Mesothelial cell of epicardium (in vitro differentiated cells): ENCODE results near the gene LRPPRC. TPM values are rescaled to one million over a fixed set of nuclear protein-coding genes. Genes with fewer than 3 reads are reported as not detected.

Experiments
- DNase-seq, 2 experiments: peaks; one replicate each; pipeline ENCODE4 v3.0.0; 2021; ENCODE audit warnings: low spot score in 2 of 2; ENCODE audit not compliant: unreplicated experiment in 2 of 2
- H3K27ac Mint-ChIP-seq: 2 replicates; pipeline ENCODE4 v1.8.0; 2021; ENCODE audit warnings: mixed read lengths
- H3K27me3 Mint-ChIP-seq: 2 replicates; pipeline ENCODE4 v1.8.0; 2021; ENCODE audit warnings: low read depth, mixed read lengths
- H3K36me3 Mint-ChIP-seq: 2 replicates; pipeline ENCODE4 v1.8.0; 2021; ENCODE audit warnings: mixed read lengths
- H3K4me1 Mint-ChIP-seq: 2 replicates; pipeline ENCODE4 v1.8.0; 2021; ENCODE audit warnings: mixed read lengths
- H3K4me3 Mint-ChIP-seq: 2 replicates; pipeline ENCODE4 v1.8.0; 2021; ENCODE audit warnings: mild to moderate bottlenecking, moderate library complexity, mixed read lengths
- H3K9me3 Mint-ChIP-seq: 2 replicates; pipeline ENCODE4 v1.8.0; 2021; ENCODE audit warnings: mixed read lengths
- CTCF ChIP-seq: fragments of 200-600 bp; sonication (generic); IDR thresholded peaks from one replicate; pipeline ENCODE4 v1.5.0; 2021; ENCODE audit warnings: antibody characterized with exemption; ENCODE audit not compliant: unreplicated experiment
- total RNA-seq: library from RNA; stranded (reverse); gene quantifications from 3 replicates; pipeline ENCODE4 v1.2.1, GENCODE V29; 2021

The LRPPRC gene
- total RNA-seq, 1 donor from 2014 or later = 99.9 TPM

DNA sequence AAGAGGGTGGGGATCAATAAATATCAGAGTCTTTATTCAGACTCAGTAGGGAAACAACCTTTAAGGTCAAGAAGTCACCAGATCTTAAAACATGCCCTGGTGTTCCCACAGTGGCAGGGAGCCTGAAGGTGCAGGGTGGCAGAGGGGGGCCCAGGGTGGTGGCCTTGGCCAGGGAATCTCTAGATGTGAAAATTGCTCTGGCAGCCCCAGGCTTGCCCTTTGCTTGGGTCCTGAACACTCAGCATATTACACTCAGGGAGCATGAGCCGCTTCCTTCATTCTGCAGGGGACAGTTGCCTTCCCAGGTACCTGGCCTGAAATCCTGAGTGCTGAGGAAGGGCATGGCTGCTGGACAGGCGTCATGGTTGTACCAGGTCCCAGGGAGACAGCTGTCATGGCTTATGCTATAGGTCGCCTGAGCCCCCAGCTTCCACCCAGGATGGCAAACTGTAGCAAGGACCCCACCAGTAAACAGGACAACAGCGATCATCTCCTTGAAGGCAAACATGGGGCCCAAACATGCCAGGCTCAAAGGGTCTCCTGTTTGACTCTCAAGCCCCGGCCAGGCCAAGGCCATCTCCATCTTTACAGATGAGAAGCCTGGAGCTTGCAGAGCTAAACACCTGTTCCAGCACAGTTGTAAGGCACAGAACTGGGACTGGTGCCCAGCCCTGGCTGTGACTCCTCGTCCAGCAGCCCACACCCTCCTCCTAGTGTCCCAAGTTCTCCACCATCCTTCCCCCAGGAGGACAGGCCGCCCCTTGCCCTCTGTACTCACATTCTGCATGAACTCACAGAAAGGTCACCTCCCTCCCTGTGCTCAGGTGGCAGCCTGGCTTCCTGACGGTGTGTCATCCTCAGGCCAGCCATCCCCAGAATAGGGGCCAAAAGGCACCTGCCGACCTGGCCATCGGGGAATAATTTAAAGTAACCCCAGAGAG lies 142.4 kb downstream of the LRPPRC start:
- Mint-ChIP-seq H3K4me1 (no peaks in the 10 kb centered on the region), H3K27me3 (peaks cover 45% of the 10 kb centered on the region), H3K36me3 (no peaks in the 10 kb centered on the region), H3K4me3 (no peak overlapping the region), H3K27ac (no peak overlapping the region), H3K9me3 (no peaks in the 10 kb centered on the region)
- DNase-seq = peak in 1 of 2 experiments; percentile 31
- no peak for TF ChIP-seq CTCF

GRCh38 chr2:43852196-43852730 lies 143.5 kb downstream of the LRPPRC start:
- Mint-ChIP-seq H3K4me1 (no peaks in the 10 kb centered on the region), H3K4me3 (no peak overlapping the region), H3K27me3 (peaks cover 33% of the 10 kb centered on the region), H3K9me3 (no peaks in the 10 kb centered on the region), H3K36me3 (no peaks in the 10 kb centered on the region), H3K27ac (no peak overlapping the region)
- DNase-seq = peak in 1 of 2 experiments; percentile 22
- no peak for TF ChIP-seq CTCF

- no peak overlapping the region for H3K27ac Mint-ChIP-seq
- peaks cover 29% of the 10 kb centered on the region for H3K27me3 Mint-ChIP-seq
- TF ChIP-seq CTCF = no peak
- H3K36me3 Mint-ChIP-seq = no peaks in the 10 kb centered on the region
- DNase-seq = peak in 1 of 2 experiments; percentile 29
- no peak overlapping the region for H3K4me3 Mint-ChIP-seq
- H3K4me1 Mint-ChIP-seq = no peaks in the 10 kb centered on the region
- no peaks in the 10 kb centered on the region for H3K9me3 Mint-ChIP-seq
Measured at GRCh38 chr2:43851011-43851980, 144.5 kb downstream of the LRPPRC start.

DNA sequence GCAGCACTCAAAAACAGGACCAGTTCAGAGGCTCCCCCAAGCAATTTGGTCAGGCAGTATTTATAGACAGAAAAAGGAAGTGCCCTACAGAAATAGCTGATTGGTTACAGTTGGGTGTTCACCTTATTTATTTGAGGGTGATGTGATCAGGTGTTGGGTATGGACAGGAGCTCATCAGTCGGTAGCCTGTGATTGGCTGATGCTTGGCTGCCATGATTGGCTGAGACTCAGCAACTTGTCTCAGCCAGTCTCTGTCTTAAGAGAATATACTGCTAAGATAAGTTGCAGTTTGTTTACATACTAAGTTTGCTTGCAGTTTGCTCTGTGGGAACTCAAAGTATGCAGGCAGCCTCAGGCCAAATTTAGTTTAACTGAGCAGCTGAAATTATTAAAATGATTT lies 147.6 kb downstream of the LRPPRC start:
- no peak for DNase-seq
- Mint-ChIP-seq H3K27me3 (peaks cover 8% of the 10 kb centered on the region), H3K36me3 (no peaks in the 10 kb centered on the region), H3K4me3 (no peak overlapping the region), H3K9me3 (no peaks in the 10 kb centered on the region), H3K4me1 (no peaks in the 10 kb centered on the region), H3K27ac (no peak overlapping the region)
- no peak for TF ChIP-seq CTCF

- no peaks in the 10 kb centered on the region for H3K36me3 Mint-ChIP-seq
- peaks cover 8% of the 10 kb centered on the region for H3K27me3 Mint-ChIP-seq
- DNase-seq = peak in 1 of 2 experiments; percentile 26
- no peak overlapping the region for H3K27ac Mint-ChIP-seq
- H3K9me3 Mint-ChIP-seq = no peaks in the 10 kb centered on the region
- H3K4me3 Mint-ChIP-seq = no peak overlapping the region
- H3K4me1 Mint-ChIP-seq = no peaks in the 10 kb centered on the region
- TF ChIP-seq CTCF = no peak
Measured at GRCh38 chr2:43846140-43846793, 149.5 kb downstream of the LRPPRC start.
